Pancreas (tissue), 10 donors: ENCODE measurements around the gene GKAP1. TPM values are rescaled to one million over a fixed set of nuclear protein-coding genes. Genes with fewer than 3 reads are reported as not detected.
A peak's percentile ranks its signal among the peaks of the same experiment; 100 is the strongest.
"Not testable (repeated sequence)": the region's sequence is repeated elsewhere in the genome, so short reads cannot be mapped to it uniquely, and the experiment has no call there.

ENCODE experiments used
- ATAC-seq, 4 donors: fragments of 200-7000 bp; cut with Tn5 transposase; one replicate each; pipeline versions ENCODE4 v1.8.0 to v1.9.1; 2020; ENCODE audit warnings: mild to moderate bottlenecking in 4 of 4, moderate library complexity in 4 of 4
- DNase-seq, 6 donors: peaks; one replicate each; pipeline ENCODE4 v3.0.0-alpha.2; 2020
- FAIRE-seq: peaks from 2 replicates; lab custom pipeline; 2012; peaks lifted over from hg19 to GRCh38; lab: Jason Lieb, UNC
- H3K27ac ChIP-seq, 4 donors: fragments of 200-600 bp; sonication (generic); 1 replicate in 3 of 4; 2 replicates in 1 of 4; pipeline versions ENCODE4 v1.5.0 to v1.8.0; 2020
- H3K27me3 ChIP-seq, 4 donors: fragments of 200-600 bp; one replicate each; pipeline ENCODE4 v1.8.0; 2021
- H3K36me3 ChIP-seq, 3 donors: fragments of 200-600 bp; sonication (generic) in 1 of 3; one replicate each; pipeline versions ENCODE4 v1.5.0 to v1.8.0; 2020 to 2021
- H3K4me1 ChIP-seq, 3 donors: fragments of 200-600 bp; one replicate each; pipeline ENCODE4 v1.8.0; 2021
- H3K4me3 ChIP-seq, 4 donors: fragments of 200-600 bp; sonication (generic) in 2 of 4; one replicate each; pipeline versions ENCODE4 v1.5.0 to v1.8.0; 2020 to 2021
- H3K9me3 ChIP-seq, 4 donors: fragments of 200-600 bp; one replicate each; pipeline ENCODE4 v1.8.0; 2021
- WGBS, 2 donors: extraction: QIAGEN DNeasy Blood & Tissue Kit; methylation state at CpG; one replicate each; pipeline ENCODE4 v1.1.7; 2013; 5-methylcytosine and 5-hydroxymethylcytosine counted together
- intact Hi-C, 3 donors: fragments of 100-400 bp; cut with DNase I; formaldehyde crosslinking; loops; one replicate each; pipeline versions ENCODE4 v1.11.1 to v1.14.2; 2022
- polyA plus RNA-seq, 2 donors: library from polyadenylated mRNA; stranded (reverse); fragments of 200-250 nt; gene quantifications; one replicate each; pipeline ENCODE4 v1.2.3, GENCODE V29; 2013
- total RNA-seq, 6 donors: library from RNA; stranded (reverse); fragmentation: NEBNext Ultra II Directional in 4 of 6; extraction: Animal tissue kit (Norgen Biotek cat#: 25700) in 4 of 6; gene quantifications; one replicate each; pipeline versions ENCODE4 v1.2.1 to v1.2.4, GENCODE V29; 2021 to 2023
- donor health status: healthy with polysubstance abuse.
- donor health status: DM: no; HTN: no; CAD: no; lungs with moderate emphysema.
- donor health status: DM: no; HTN: no; CAD: no.
- donor health status: control.
- donor health status: control.
- donor health status: Bipolar disorder and iron deficiency.
- donor health status: DM: yes; HTN: yes; CAD: no.
- donor health status: DM: no; HTN: no; CAD: no.
- donor health status: DM: no; HTN: no; CAD: no.
- donor health status: DM: yes; HTN: yes; CAD: no.

GKAP1 gene
- total RNA-seq: 1 to 10 TPM; 3.7 to 6.6 (median 5.8) TPM
- polyA plus RNA-seq: 10 to 100 TPM; 10.7 to 13.2 TPM

DNA sequence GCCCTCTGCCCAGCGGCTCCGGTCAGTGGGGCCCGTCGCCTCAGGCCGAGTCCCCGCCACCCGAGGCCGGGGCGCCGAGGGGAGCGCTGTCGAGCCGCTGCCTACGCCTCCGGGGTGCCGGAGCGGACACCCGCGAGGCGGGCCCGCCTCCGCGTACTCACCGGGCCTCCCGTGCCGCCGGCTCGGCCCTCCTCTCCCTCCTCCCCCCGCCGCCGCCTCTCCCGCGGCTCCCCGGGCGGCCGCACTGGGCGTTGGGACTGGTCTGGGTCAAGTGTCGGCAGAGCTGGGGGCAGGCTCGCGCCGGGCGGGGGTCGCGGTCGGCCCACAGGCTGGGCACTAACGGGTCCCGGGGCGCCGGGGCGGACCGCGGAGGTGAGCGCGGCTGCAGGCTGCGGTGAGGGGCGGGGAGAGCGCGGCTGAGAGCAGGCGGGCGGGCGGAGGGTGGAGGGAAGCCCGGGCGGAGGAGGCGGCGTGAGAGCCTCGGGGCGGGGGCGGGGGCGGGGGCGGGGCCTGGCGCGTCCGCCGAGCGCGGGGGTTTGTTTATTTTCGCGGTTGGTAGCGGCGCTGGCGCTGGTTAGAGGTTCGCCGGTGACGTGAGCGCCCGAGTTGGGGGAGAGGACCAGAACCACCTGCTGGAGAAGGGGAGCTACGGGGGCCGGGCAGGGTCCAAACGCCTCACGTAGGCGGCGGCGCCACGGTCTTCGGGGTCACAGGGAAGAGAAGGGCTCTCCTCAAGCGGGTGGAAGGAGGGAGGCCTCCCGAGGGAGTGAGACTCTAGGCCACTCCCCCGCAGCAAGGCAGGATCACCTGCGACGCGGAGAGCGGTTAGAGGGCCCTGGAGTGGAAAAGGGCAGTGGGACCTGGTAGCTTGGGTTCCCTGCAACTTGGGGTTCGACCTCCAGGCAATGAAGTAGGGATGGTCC is at the start of gene GKAP1:
Gene GKAP1 (minus strand): TSS at position 414 of the 923 bp plus-strand sequence. CDS start 11,252 bp downstream, outside the sequence.
- H3K9me3 ChIP-seq, H3K36me3 ChIP-seq, H3K27me3 ChIP-seq, FAIRE-seq, intact Hi-C loops, H3K4me1 ChIP-seq: not testable (repeated sequence)
- peak; percentile 81 to 91 (median 84) for DNase-seq
- ATAC-seq: peak; percentile 90 to 95 (median 94)
- Histone ChIP-seq H3K27ac (peak within 1 kb of the TSS; percentile 74 to 91 (median 84)), H3K4me3 (peak within 1 kb of the TSS; percentile 37 to 73 (median 66))
- 0% methylated on average over 60 to 103 of the region's 103 CpGs for WGBS, 2 donors

DNA sequence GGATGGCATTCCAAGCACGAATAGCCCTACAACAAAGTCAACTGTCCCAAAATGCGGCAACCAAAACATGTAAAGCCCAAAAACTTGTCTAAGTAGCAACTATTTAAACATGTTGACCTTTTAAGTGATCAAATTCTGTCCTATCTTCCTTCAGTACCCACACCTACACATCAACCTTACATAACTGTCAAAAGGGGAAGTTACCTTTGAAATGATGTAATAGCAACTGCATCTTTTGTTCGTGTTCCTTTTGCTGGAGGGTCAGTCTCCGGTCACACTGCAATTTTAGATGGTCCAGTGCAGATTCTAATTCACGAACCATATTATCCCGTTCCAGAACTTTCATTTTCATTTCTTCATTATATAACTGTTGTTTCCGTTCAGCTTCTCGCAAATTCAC is 32.3 kb upstream of the GKAP1 start:
- 89 to 92% methylated on average over 8 of the region's 8 CpGs for WGBS, 2 donors
- DNase-seq, H3K27ac ChIP-seq, intact Hi-C loops, H3K4me3 ChIP-seq, FAIRE-seq, ATAC-seq, H3K9me3 ChIP-seq, H3K27me3 ChIP-seq, H3K36me3 ChIP-seq, H3K4me1 ChIP-seq: not testable (repeated sequence)

DNA sequence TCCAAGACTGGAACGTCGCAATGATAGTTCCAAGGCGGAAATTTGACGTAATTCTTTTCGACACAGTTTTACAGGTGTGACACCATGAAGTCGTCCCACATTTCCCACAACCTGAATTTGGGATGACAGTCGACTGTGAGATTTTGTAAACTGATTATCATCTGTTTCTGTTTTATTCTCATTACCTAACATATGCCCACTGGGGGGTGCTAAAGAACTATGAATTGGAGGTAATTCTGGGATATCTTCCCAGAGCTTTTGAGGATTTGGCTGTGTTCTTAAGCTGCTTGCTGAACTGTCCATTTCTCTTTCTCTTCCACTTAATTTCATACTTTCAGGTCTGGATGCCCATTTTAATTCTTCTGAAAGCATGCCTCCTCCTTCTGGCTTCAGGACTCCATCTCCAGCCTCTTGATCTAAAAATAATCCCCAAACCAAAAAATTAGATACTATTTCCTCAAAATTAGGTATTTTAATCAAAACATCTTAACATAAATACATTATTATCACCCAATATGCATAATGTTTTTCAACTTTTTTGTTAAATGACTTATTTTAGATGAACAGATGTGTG is 19.6 kb upstream of the GKAP1 start:
- H3K27me3 ChIP-seq, H3K4me3 ChIP-seq, H3K27ac ChIP-seq, H3K9me3 ChIP-seq, intact Hi-C loops, H3K36me3 ChIP-seq, H3K4me1 ChIP-seq, DNase-seq: not testable (repeated sequence)
- 51 to 71% methylated on average over 7 of the region's 7 CpGs for WGBS, 2 donors
- peak; percentile 43 to 88 (median 85) for ATAC-seq
- FAIRE-seq: peak; percentile 94

DNA sequence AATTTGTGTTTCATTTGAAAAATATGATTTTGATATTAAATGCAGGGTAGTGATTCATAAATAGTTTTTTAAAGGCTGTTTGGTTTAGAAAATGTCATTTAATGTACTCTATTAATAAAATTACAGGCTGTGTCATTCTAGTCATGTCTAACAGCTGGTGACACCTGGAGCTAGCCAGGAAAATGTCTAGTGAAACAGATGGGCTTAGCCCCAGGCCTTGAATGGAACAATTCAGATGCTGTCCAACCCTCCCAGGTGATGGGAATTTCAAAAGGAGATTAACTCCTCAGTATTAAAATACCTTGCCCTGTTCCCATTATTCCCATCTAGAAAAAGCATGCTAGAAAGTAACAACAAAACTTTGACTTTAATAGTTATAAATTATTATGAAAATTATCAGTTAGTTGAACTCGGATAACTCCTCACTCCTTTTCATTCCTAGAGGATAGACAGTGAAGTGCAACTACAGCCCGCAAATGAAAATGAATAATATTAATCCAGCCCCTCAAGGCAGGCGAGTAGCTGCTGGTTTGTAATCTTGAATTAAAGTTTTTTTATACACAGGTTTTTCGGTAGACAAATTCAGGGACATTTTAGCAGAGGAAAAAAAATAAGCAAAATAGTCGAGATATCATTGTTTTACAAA is 13.0 kb upstream of the GKAP1 start:
- DNase-seq, H3K9me3 ChIP-seq, H3K27me3 ChIP-seq, intact Hi-C loops, H3K27ac ChIP-seq, H3K4me1 ChIP-seq, H3K4me3 ChIP-seq, H3K36me3 ChIP-seq, FAIRE-seq: not testable (repeated sequence)
- WGBS, 2 donors: 66 to 76% methylated on average over 5 of the region's 5 CpGs
- peak in 2 of 4 donors; percentile 29 to 48 for ATAC-seq

DNA sequence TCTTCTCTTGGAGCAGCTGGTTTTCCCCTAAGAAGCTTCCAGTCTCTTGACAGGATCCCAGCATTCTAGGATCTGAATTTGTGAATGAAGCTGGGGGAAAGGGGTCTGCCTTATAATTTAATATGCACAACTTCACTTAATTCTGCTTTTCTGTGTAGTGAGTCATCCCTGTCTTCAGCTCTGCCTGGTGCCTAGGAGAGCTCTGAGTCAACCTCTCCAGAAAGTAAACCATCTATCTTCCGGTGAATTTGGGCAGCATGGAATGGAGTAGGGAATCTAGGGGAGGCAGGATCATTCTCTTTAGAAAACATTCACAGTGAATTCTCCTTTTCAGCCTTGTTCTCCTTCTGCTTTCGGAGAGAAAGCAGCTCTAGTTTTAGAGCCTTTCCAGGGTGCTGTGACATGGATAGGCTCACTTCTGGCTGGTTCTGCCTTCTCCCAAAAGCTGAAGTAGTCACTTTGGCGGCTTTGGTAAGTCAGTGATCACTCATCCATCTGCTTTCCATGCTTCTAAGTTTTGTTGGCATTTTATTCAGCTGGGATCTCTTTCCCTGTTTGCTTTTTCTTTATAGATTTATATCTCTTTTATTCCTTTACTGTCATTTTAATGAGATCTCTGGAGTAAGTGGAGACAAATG is 7.5 kb upstream of the GKAP1 start:
- 88 to 90% methylated on average over 3 of the region's 3 CpGs for WGBS, 2 donors
- FAIRE-seq: not testable (repeated sequence)

DNA sequence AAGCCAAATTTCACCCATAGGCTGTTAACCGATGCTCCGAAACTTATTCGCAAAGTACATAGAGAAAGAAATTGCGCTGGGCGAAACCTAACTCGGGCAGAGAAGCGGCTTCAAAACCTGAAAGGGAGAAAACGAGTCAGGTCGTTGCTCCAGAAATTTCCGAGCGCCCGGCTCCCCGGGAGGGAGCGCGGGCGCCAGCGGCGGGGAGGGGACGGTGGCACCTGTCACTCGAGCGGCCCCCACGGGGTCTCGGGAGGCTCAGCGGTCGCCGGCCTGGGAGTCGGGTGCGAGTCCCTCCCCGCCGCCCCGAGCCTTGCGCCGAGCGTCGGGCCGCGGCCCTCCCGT is 586 bp downstream of the GKAP1 start:
- WGBS, 2 donors: 0 to 1% methylated on average over 20 to 38 of the region's 38 CpGs
- FAIRE-seq, H3K27me3 ChIP-seq, ATAC-seq, H3K36me3 ChIP-seq, H3K4me1 ChIP-seq, H3K9me3 ChIP-seq, intact Hi-C loops: not testable (repeated sequence)
- peak overlapping the region; percentile 74 to 91 (median 84) for H3K27ac ChIP-seq
- H3K4me3 ChIP-seq: peak overlapping the region; percentile 37 to 73 (median 66)
- DNase-seq: peak in 1 of 6 donors; percentile 37

More for the DNA sequence above, 7.5 kb upstream of the GKAP1 start:
- H3K4me3 ChIP-seq, H3K36me3 ChIP-seq, H3K27ac ChIP-seq, H3K4me1 ChIP-seq, intact Hi-C loops, H3K27me3 ChIP-seq, DNase-seq, ATAC-seq, H3K9me3 ChIP-seq: not testable (repeated sequence)

DNA sequence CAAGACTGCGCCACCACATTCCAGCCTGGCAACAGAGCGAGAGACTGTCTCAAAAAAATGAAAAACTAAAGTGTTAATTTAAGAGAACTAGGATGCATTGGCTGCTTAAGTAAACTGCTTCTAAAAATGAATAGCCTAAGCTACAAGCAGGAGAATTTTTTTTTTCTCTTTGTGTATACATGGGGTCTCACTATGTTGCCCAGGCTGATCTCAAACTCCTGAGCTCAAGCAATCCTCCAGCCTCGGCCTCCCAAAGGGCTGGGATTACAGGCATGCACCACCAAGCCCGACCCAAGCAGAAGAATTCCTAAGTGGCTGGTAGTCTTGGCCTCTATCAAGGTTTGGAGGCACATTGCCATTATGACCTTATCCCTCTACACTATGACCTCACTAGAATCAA is 2.4 kb downstream of the GKAP1 start:
- H3K9me3 ChIP-seq, H3K4me1 ChIP-seq, H3K36me3 ChIP-seq, H3K4me3 ChIP-seq, intact Hi-C loops, H3K27me3 ChIP-seq, DNase-seq, ATAC-seq, FAIRE-seq, H3K27ac ChIP-seq: not testable (repeated sequence)
- 99% methylated on average over 4 of the region's 4 CpGs for WGBS, 2 donors

DNA sequence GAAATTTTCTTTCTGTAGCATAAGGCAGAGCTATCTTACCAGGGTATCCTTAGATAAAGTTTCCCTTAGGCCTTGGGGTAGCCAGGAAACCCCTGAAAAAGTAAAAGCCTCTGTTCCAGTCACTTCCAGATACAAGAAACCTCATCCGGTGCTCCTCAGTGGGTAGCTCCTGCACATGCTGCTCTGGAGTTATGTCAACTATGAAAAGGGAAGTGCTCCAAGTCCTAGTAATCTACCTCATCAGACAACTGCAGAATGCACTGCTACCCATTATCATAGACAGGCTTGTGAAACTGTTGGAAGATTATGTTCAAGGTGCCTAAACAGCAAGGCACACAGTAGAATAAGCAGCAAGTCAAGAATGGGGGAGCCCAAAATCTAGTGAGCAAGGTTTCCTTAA is 8.4 kb downstream of the GKAP1 start:
- H3K27me3 ChIP-seq, H3K9me3 ChIP-seq, H3K27ac ChIP-seq, H3K4me1 ChIP-seq, DNase-seq, H3K4me3 ChIP-seq, intact Hi-C loops, ATAC-seq, H3K36me3 ChIP-seq, FAIRE-seq: not testable (repeated sequence)
- WGBS, 2 donors: 52 to 87% methylated on average over 1 of the region's 1 CpG

DNA sequence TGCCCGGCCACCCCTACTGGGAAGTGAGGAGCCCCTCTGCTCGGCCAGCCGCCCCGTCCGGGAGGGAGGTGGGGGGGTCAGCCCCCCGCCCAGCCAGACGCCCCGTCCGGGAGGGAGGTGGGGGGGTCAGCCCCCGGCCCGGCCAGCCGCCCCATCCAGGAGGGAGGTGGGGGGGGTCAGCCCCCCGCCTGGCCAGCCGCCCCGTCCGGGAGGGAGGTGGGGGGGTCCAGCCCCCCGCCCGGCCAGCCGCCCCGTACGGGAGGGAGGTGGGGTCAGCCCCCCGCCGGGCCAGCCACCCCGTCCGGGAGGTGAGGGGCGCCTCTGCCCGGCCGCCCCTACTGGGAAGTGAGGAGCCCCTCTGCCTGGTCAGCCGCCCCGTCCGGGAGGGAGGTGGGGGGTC is 13.1 kb downstream of the GKAP1 start:
- H3K4me1 ChIP-seq, H3K9me3 ChIP-seq, H3K27me3 ChIP-seq, ATAC-seq, intact Hi-C loops, FAIRE-seq, H3K36me3 ChIP-seq, H3K27ac ChIP-seq, H3K4me3 ChIP-seq: not testable (repeated sequence)
- DNase-seq: peak in 1 of 6 donors; percentile 65
- WGBS, 2 donors: 75 to 96% methylated on average over 4 to 31 of the region's 31 CpGs

DNA sequence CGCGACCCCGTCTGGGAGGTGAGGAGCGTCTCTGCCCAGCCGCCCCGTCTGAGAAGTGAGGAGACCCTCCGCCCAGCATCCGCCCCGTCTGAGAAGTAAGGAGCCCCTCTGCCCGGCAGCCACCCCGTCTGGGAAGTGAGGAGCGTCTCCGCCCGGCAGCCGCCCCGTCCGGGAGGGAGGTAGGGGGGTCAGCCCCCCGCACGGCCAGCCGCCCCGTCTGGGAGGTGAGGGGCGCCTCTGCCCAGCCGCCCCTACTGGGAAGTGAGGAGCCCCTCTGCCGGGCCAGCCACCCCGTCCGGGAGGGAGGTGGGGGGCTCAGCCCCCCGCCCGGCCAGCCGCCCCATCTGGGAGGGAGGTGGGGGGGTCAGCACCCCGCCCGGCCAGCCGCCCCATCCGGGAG is 13.6 kb downstream of the GKAP1 start:
- intact Hi-C loops, H3K4me1 ChIP-seq, H3K36me3 ChIP-seq, H3K4me3 ChIP-seq, H3K27ac ChIP-seq, ATAC-seq, FAIRE-seq, H3K9me3 ChIP-seq, H3K27me3 ChIP-seq: not testable (repeated sequence)
- 96 to 98% methylated on average over 13 to 32 of the region's 33 CpGs for WGBS, 2 donors
- peak in 1 of 6 donors; percentile 38 for DNase-seq
